AG10803 (cell line): ENCODE data around the gene CFAP52.
A peak's percentile ranks its signal among the peaks of the same experiment; 100 is the strongest.
"Not testable (repeated sequence)": the region's sequence is repeated elsewhere in the genome, so short reads cannot be mapped to it uniquely, and the experiment has no call there.

Source experiments
- DNase-seq: peaks from one replicate; pipeline ENCODE4 v3.0.0; 2010; ENCODE audit warnings: low read depth
- H3K4me3 ChIP-seq: 2 replicates; pipeline ENCODE4 v1.5.1; 2011; ENCODE audit warnings: mild to moderate bottlenecking, low read length, control low read depth
- TF ChIP-seq, protein P1 (sequence below): conservative IDR thresholded peaks from 2 replicates; pipeline ENCODE4 v1.5.1; 2011; ENCODE audit warnings: mild to moderate bottlenecking, low read length, control low read depth, inconsistent platforms

CFAP52 gene

DNA sequence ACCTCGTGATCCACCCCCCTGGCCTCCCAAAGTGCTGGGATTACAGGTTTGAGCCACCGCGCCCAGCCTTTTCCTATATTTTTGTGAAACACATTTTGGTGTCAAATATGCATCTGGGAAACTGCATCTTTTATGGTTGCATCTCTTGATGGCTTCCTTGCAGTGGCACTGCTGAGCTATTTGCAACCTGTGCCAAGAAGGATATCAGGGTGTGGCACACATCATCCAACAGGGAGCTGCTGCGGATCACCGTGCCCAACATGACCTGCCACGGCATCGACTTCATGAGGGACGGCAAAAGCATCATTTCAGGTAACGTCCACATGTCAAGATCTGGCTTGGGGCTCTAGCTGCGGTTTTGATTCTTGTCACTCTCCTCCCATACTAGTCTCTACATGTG, 52.1 kb downstream of the CFAP52 start:
- no peak for DNase-seq
- H3K4me3 ChIP-seq = no peak overlapping the region
- TF ChIP-seq, protein P1, sequence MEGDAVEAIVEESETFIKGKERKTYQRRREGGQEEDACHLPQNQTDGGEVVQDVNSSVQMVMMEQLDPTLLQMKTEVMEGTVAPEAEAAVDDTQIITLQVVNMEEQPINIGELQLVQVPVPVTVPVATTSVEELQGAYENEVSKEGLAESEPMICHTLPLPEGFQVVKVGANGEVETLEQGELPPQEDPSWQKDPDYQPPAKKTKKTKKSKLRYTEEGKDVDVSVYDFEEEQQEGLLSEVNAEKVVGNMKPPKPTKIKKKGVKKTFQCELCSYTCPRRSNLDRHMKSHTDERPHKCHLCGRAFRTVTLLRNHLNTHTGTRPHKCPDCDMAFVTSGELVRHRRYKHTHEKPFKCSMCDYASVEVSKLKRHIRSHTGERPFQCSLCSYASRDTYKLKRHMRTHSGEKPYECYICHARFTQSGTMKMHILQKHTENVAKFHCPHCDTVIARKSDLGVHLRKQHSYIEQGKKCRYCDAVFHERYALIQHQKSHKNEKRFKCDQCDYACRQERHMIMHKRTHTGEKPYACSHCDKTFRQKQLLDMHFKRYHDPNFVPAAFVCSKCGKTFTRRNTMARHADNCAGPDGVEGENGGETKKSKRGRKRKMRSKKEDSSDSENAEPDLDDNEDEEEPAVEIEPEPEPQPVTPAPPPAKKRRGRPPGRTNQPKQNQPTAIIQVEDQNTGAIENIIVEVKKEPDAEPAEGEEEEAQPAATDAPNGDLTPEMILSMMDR = no peak

DNA sequence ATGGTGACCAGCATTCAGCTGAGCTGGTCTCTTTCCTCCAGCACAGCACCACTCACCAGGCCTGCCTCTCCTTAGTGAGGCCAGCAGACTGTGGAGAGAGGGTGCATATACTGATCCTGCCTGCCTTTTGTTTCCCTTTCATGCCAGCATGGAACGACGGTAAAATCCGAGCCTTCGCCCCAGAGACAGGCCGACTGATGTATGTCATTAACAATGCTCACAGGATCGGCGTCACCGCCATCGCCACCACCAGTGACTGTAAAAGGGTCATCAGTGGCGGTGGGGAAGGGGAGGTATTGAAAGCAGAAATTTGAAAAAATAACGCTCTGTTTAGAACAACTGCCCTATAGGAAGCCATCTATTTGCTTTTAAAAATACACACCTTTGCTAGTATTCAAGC, 56.3 kb downstream of the CFAP52 start:
- H3K4me3 ChIP-seq = no peak overlapping the region
- TF ChIP-seq, protein P1 = no peak
- no peak for DNase-seq

DNA sequence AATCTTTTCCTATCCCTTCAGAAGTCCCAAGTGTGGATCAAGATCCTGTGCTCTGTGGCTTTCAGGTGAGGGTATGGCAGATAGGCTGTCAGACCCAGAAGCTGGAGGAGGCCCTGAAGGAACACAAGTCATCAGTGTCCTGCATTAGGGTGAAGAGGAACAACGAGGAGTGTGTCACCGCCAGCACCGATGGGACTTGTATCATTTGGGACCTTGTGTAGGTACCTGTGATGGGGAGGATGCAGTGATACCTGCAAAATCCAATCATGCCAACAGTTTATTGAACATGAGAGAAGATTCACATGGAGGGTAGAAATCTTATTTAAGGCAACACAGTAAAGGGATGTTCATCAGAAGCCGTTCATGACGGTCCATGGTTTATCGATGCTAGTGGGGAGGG, 58.9 kb downstream of the CFAP52 start:
- no peak for DNase-seq
- TF ChIP-seq, protein P1 = no peak
- no peak overlapping the region for H3K4me3 ChIP-seq

DNA sequence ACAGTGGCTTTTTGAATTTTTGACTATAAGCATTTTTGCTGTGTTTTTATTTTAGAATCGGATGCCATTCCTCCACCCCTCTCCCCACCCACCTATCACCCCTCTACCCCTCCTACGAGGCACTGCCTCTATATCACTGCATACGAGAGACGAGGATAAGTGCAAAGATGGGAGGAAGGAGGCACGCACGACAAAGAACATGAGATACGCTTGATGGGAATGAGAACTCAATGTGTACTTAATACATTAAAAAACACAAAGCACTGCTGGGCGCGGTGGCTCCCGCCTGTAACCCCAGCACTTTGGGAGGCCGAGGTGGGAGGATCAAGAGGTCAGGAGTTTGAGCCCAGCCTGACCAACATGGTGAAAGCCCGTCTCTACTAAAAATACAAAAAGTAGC, 60.1 kb downstream of the CFAP52 start:
- DNase-seq = no peak
- H3K4me3 ChIP-seq = no peak overlapping the region
- TF ChIP-seq, protein P1 = no peak

DNA sequence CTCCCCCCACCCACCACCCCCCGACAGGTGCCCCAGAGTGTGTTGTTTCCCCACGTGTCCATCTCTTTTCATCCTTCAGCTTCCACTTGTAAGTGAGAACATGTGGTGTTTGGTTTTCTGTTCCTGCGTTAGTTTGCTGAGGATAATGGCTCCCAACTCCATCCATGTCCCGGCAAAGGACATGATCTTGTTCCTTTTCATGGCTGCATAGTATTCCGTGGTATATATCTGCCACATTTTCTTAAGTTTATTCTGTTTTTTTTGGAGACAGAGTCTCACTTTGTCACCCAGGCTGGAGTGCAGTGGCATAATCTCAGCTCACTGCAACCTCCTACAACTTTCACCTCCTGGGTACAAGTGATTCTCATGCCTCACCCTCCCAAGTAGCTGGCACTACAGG, 63.9 kb downstream of the CFAP52 start:
- not testable (repeated sequence) for H3K4me3 ChIP-seq, DNase-seq

DNA sequence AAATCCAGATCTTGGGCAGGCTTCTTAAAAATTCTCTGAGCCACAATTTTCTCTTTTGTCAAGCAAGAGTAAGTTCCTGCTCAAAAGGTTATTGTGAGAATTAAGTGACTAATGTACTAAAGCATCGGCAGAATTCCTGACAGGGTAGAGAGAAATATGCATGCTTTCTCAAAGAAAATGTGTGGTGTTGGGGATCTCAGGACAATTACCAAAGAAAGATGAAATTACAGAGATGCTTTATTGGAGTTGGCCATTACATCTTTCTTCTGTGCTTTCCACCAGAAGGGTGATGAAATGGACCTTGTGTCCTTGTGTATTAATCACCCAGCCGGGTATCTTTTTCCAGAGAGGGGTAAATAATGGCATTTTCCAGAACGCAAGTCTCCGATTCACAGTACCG, 67.2 kb downstream of the CFAP52 start:
- DNase-seq = peak; percentile 58
- TF ChIP-seq, protein P1 = no peak
- no peak overlapping the region for H3K4me3 ChIP-seq

DNA sequence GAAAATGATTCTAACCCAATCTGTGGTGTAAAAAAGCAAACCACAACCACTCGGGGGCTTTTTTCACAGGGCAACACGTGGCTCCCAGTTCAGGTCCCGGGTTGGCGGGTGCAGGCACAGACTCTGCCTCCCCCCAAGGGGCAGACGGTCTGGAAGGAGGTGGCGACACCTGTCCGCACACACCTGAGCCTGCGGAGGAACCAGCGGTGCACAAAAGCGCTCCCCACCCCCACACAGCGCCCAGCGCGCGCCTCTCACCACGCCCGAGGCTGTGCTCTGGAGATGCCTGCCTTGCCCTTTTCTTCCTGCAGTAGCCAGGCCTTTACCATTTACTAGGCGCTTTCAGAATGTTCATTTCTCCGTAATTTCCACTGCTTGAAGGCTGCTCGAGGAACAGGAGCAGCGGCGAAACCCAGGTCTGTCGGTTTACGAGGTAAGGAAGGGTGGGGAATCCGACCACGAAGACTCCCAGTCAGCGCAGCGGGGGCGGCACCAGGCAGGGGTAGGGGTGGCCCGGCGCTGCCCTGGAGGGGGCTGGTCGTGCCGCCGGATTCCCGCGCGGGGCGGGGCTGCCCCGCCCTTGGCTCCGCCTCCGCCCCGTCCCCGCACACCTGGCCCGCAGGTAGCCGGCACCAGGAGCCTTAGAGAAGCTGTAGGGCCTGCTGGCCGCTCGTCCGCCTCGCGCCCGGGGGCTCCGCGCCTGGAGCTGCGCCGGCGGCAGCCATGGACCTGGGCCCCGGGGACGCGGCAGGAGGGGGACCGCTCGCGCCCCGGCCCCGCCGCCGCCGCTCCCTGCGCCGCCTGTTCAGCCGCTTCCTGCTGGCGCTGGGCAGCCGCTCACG, 68.7 kb downstream of the CFAP52 start, which contains the start of gene USP43:
TSS of gene USP43 (plus strand) at position 608 of the 842 bp plus-strand sequence. CDS start at position 724, 116 bp downstream.
- TF ChIP-seq, protein P1 = no peak
- peak; percentile 12 for DNase-seq
- peak within 1 kb of the TSS; percentile 60 for H3K4me3 ChIP-seq
